SW480 (cell line): ENCODE data around the gene CAVIN2.
A peak's percentile ranks its signal among the peaks of the same experiment; 100 is the strongest.

Experiments
- DNase-seq: peaks from one replicate; pipeline ENCODE4 v3.0.0-alpha.2; 2016; ENCODE audit warnings: low spot score

Gene CAVIN2

GRCh38 chr2:191839918-191840804 is 6.7 kb downstream of the CAVIN2 start:
- no peak for DNase-seq

- DNase-seq: no peak
Observed at GRCh38 chr2:191838526-191838925, 8.4 kb downstream of the CAVIN2 start.

- DNase-seq: no peak
Observed at GRCh38 chr2:191836853-191837769, 9.8 kb downstream of the CAVIN2 start.

DNA sequence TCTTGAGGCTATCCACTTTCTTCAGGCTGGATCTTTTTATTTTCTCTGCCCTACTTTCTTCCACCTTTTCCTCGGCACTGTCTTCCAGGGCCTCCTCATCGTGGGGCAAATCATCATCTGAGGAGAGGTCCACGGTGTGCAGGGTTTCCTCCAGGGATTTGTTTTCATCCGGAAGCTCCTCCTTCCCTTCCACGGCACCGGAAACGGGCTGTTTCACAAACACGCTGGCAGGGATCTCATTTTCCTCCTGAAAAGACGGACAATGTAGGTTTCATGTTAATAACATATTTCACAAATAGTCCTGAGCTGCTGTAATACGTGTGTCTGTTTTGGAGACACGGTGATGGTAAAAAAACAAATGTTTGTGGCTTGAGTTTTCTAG is 10.4 kb downstream of the CAVIN2 start:
- no peak for DNase-seq

DNA sequence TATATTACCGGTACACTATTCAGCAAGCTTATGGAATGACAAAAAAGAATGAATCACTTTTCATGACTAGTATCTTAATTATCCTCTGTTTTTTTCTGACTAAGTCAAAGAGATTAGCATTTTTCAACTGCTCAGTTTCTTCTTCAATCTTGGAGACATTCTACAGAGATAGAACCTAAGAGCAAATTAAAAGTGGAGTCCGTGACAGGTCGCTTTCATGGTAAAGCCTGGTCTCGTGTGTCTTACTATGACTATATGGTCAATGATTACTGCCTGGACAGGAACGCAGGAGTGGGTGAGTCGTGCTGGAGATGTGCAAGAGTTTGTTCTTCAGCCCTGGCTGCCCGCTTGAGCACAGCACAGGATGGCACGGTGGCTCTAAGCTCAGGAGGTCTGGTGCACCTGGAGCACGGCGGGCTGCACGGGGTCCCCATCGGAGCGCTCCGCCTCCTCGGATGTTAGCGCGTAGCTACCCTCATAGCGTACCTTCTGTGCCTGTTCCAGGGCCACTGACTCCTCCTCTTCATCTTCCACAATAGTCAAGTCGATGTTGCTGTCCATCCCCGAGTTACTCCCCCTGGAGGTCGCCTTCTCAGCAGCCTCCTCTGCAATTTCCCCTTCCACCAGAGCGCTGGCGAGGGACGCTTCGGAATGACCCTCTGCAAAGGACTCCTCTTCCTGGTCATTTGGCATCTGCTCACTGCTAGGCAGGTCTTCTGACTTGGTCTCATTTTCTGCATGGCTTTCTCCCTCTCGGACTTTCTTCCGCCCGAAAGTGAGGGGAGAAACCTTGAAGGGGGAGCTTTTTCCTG is 11.1 kb downstream of the CAVIN2 start:
- no peak for DNase-seq

- no peak for DNase-seq
Observed at GRCh38 chr2:191835100-191835499, 11.8 kb downstream of the CAVIN2 start.

- no peak for DNase-seq
Observed at GRCh38 chr2:191833356-191833755, 13.5 kb downstream of the CAVIN2 start.

GRCh38 chr2:191832668-191833067 is 14.2 kb downstream of the CAVIN2 start:
- DNase-seq: no peak

DNA sequence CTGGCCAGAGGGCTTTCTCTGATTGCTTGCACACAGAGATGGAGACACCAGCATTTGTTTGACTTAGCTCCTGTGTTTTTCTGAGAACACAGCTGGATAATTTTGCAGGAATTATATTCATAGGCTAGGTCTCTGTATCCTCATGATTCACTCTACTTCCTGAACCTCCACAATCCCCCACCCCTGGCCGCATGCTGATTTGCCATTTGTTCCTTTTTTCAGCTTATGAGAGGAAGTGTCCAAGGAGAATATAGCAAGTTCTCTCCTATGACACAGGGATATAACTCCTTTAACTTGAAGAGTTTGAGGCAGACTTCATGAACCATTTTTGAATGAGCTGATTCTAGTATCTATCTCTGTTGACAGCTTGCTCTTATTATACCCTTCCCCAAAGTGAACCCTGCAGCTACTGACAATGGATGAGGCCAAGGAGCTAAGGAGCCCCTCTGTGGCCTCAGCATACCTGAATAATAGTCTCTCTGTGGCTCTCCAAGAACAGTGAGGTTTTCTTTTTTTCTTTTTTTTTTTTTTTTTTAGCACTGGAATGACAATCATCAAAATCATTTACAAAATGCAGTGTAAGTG is 15.4 kb downstream of the CAVIN2 start:
- DNase-seq: no peak

GRCh38 chr2:191824398-191824797 is 22.5 kb downstream of the CAVIN2 start:
- DNase-seq: no peak

GRCh38 chr2:191821078-191821477 is 25.8 kb downstream of the CAVIN2 start:
- no peak for DNase-seq

DNA sequence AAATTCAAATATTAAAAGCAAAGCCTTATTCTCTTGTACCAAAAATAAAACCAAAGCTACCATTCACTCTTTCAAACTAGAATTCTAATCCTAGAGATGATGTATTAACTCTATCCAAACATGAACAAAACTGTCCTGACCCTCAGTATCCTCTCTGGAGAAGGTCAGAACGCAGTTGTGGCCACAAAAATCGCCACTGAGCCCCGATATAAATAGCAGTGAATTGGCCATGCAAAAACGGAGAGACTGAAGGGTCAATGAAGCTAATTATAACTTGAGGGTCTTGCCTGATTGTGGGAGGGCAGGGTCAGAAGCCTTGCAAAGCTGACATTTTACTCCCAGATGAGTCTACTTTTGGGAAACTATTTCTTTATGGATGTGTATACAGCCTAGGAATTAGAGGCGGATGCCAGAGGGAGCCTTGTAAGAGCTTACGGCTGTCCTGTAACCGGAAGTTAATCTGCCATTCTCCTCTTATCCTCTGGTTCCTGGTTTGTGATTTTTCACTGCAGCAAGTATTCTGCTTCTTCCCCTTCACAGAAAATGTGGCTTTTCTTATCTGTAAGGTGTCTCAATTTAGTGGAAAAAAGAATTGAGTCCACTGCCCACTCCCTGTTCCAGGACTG is 28.1 kb downstream of the CAVIN2 start:
- DNase-seq: no peak

DNA sequence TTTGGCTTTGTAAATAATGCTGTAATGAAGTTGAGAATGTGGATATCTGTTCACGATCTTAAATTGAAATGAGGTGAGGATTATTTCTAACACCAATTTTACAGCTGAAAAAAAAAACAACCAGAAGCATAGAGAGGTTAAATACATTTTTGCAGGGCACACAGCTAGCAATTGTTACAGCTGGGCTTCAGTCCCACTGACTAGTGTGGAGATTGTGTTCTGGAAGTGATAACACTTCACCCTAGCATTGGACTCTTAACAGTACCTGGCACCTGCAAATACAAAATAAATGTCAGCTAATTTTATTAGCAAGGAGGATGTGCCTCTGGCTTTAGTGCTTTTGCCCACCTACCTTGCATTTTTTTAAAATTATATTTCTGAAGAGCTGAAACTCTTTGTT is 28.8 kb downstream of the CAVIN2 start:
- DNase-seq: no peak

GRCh38 chr2:191815010-191815409 is 31.9 kb downstream of the CAVIN2 start:
- no peak for DNase-seq

DNA sequence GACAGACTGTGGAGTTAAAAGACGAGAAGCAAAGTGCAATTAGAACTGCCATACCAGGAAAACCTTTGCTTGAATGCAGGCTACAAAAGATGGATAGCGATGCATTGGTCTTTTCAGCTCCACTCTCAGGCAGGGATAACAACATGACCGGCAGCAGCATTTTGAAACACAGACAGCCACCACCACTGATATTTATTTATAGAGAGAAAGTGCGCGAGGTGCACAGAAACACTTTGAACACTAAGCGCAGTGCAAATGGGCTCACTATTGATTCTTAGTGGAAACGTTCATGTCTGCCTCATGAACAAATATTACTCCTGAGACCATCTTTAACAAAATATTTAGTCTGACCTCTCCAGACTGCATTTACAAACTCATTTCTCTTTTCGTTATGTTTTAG is 32.9 kb downstream of the CAVIN2 start:
- no peak for DNase-seq

DNA sequence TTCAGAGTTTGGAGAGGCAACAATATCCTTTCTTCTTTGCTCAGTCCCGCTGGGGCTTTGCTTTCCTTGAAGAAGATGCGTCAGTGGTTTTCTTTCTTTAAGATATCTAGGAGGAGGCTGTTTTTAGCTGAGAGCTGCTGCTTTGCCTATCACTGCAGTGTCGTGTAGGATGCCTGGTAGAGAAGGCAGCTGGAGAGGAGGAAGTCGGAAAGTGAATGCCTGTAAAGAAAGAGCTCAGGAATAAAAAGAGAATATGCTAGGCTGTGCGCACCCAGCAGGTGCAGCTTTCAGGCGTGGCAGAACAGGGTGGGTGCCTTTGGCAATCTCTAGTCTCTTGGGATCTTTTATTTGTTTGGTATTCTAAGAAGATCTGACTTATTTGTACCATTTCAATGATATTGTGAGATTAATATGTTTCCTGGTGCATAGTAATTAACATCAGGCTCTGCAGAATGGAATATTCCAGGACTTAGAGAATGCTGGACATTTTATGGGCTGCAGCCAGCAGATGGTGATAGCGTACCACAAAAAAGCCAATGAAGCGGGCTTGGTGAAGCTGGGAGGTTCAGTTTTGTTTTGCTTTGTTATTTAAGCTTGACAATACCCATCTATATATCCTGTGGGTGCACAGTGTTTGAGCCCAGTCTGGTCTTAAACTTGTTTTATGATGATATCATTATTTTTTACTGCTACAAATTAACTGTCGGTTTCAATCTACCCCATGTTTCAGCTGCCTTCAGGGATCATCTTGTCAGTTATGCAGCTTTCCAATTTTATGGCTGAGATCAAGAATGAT is 34.9 kb downstream of the CAVIN2 start:
- DNase-seq: peak; percentile 57

DNA sequence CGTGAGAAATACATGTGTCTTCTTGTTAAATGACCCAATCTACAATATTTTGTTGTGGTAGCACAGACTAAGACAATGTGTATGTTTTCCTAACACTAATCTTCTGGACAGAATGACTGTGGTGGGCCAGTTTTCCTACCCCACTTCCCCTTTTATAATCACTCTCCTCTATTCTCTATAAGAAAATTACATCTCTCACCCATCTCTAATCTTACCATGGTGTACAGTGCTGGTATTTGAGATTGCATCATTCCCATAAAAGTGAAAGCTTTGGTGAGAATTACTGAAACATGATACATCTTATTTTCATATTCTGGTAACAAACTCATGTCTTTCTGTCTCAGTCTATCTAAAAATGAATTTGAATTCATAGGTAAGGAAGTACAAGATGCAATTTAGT is 40.5 kb downstream of the CAVIN2 start:
- no peak for DNase-seq

DNA sequence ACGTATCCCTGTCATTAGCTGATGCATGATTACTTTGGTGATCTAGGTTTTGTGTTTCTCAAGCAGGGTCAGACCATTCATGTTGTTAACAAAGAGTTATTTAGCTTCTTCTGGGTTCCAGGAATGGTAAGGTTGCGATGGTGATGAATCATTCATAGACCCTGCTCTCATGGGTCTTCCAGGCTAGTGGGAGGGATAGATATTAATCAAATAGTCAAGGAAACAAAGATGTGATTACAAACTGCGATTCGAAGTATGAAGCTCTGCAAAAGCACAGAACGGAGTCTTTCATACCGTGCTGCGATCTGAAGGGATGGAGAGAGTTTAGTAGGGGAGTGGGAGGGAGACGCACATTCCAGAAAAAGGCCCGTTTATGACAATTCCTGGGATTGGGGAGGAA is 42.1 kb downstream of the CAVIN2 start:
- no peak for DNase-seq

DNA sequence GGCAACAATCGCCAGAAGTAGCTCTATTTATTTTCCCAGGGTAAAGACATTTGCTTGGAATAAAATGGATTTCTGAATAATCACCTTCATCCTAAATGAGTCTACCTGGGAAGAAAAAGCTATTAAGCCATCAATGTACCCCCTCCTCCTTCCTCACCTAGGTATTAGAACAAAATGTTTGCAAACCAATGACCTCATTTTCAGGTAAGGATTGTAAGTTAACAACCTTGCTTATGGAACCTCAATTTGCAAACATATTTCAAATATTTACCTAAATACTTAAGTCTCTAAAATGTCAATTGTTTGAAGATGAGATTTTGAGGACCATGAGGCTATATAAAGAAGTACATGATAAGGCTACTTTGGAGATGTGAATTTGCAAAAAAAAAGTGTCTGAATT is 43.9 kb downstream of the CAVIN2 start:
- DNase-seq: no peak

- DNase-seq: no peak
Observed at GRCh38 chr2:191802180-191802579, 44.7 kb downstream of the CAVIN2 start.

- DNase-seq: no peak
Observed at GRCh38 chr2:191800874-191801273, 46.0 kb downstream of the CAVIN2 start.
